GM12875 (cell line): ENCODE results near the gene TMEM141.
"Not testable (repeated sequence)": the region's sequence is repeated elsewhere in the genome, so short reads cannot be mapped to it uniquely, and the experiment has no call there.

ENCODE experiments used
- H3K4me3 ChIP-seq: one replicate; pipeline ENCODE4 v1.5.1; 2011; ENCODE audit warnings: low read depth, low read length, control low read depth
- CTCF ChIP-seq: IDR thresholded peaks from 2 replicates; pipeline ENCODE4 v1.5.1; 2011; ENCODE audit warnings: low read depth, mild to moderate bottlenecking, control low read depth, inconsistent platforms, low read length, moderate library complexity, borderline replicate concordance; ENCODE audit not compliant: insufficient read depth

The TMEM141 gene

DNA sequence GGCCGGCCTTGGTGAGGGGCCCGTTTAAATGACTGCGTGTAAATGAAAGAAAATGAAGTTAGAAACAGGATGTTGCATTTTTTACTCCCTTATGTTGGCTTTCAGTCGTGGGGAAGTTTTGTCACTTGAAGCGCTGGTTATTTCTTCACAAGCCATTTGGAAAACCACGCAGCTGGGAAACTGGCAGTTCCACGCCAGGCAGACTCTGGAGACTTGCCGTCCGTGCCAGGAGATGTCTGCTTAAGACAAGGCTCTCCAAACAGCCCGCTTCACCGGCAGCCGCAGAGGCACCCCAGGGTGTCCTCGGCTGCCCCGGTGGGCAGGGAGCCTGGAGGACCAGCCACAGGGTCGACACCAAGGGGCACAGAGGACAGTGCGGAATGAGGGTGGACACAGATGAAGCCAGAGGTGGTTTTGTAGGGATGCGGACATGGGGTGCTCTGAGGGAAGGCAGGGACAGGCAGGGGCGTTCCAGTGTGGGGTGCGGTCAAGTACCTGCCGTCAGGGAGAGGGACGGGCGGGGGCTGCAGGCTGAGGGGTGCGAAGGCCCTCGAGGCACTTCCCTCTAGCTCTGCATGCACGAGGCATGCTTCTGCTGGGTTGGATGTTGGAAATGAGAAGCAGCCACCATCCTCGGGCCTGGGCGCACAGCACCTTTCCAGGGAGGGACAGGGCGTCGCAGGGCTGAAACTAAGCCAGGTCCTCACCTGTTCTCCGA is 40.0 kb downstream of the TMEM141 start:
- no peak for TF ChIP-seq CTCF

GRCh38 chr9:136831720-136832104 is 40.6 kb downstream of the TMEM141 start:
- no peak overlapping the region for H3K4me3 ChIP-seq
- TF ChIP-seq CTCF, result no peak

More for the DNA sequence above, 40.0 kb downstream of the TMEM141 start:
- H3K4me3 ChIP-seq, result no peak overlapping the region

- no peak for TF ChIP-seq CTCF
- H3K4me3 ChIP-seq, result no peak overlapping the region
These were observed 41.4 kb downstream of the TMEM141 start for GRCh38 chr9:136832581-136832980.

- H3K4me3 ChIP-seq, result not testable (repeated sequence)
These were observed 42.4 kb downstream of the TMEM141 start for GRCh38 chr9:136833381-136834048.

DNA sequence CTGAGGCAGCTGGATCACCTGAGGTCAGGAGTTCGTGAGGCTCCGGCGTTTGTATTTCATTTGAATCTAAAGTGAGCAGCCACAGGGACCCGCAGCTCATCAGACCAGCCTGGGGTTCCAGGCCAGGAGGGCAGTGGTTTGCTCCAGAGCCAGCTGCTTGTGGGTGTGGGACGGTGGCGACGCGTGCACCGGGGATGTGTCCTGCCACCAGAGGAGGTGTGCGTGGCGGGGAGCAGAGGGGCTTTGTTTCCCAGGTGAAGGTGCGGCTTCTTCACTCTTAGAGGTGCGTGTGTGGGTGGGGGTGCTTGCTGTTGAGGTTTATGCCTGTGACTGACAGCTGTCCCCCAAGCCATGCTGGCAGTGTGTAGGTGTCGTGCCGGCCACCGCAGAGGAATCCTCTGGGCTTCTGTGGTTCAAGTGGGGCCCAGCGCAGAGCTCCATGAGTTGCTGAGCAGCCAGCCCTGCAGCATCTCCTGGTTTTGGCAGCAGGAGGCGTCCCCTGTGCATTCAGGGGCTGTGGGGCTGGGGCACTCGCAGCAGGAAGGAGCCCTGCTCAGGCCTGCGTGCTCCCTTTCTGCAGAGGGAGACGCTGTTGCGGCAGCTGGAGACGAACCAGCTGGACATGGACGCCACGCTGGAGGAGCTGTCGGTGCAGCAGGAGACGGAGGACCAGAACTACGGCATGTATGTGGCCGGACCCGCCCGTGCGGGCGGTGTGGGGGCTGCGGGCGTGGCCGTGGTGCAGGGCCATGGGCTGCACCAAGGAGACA is 44.2 kb downstream of the TMEM141 start:
- no peak overlapping the region for H3K4me3 ChIP-seq
- no peak for TF ChIP-seq CTCF

GRCh38 chr9:136835932-136836904 is 45.1 kb downstream of the TMEM141 start:
- TF ChIP-seq CTCF, result no peak
- no peak overlapping the region for H3K4me3 ChIP-seq
